Myocyte (in vitro differentiated cells): Measurements from ENCODE around the gene TYW1B. TPM values are rescaled to one million over a fixed set of nuclear protein-coding genes. Genes with fewer than 3 reads are reported as not detected.
"Not testable (repeated sequence)": the region's sequence is repeated elsewhere in the genome, so short reads cannot be mapped to it uniquely, and the experiment has no call there.

Source experiments
- DNase-seq: peaks from one replicate; pipeline ENCODE4 v3.0.0-alpha.2; 2012; ENCODE audit warnings: low read depth
- total RNA-seq: library from RNA; depleted of rRNA; stranded (reverse); fragments of >200 nt; gene quantifications from 2 replicates; pipeline ENCODE4 v1.2.3, GENCODE V29; 2014

The TYW1B gene
- total RNA-seq, 1 donor from 2014 or later, result 3.2 TPM

GRCh38 chr7:72704894-72705293 is 123.1 kb downstream of the TYW1B start:
- DNase-seq, result no peak

- not testable (repeated sequence) for DNase-seq
These were observed 127.5 kb downstream of the TYW1B start for GRCh38 chr7:72700548-72700947.

GRCh38 chr7:72697066-72697465 is 130.9 kb downstream of the TYW1B start:
- DNase-seq, result not testable (repeated sequence)

GRCh38 chr7:72696643-72697042 is 131.4 kb downstream of the TYW1B start:
- DNase-seq, result not testable (repeated sequence)

GRCh38 chr7:72695482-72695881 is 132.5 kb downstream of the TYW1B start:
- DNase-seq, result not testable (repeated sequence)

GRCh38 chr7:72691442-72691841 is 136.6 kb downstream of the TYW1B start:
- not testable (repeated sequence) for DNase-seq

GRCh38 chr7:72690177-72690576 is 137.8 kb downstream of the TYW1B start:
- not testable (repeated sequence) for DNase-seq

- DNase-seq, result not testable (repeated sequence)
These were observed 138.7 kb downstream of the TYW1B start for GRCh38 chr7:72689344-72689743.

- not testable (repeated sequence) for DNase-seq
These were observed 146.8 kb downstream of the TYW1B start for GRCh38 chr7:72681211-72681610.

- not testable (repeated sequence) for DNase-seq
These were observed 151.1 kb downstream of the TYW1B start for GRCh38 chr7:72676880-72677279.

GRCh38 chr7:72676086-72676690 is 151.8 kb downstream of the TYW1B start:
- not testable (repeated sequence) for DNase-seq

- DNase-seq, result not testable (repeated sequence)
These were observed 152.3 kb downstream of the TYW1B start for GRCh38 chr7:72675686-72676085.

- DNase-seq, result no peak
These were observed 153.6 kb downstream of the TYW1B start for GRCh38 chr7:72674394-72674793.

GRCh38 chr7:72670850-72671249 is 157.2 kb downstream of the TYW1B start:
- DNase-seq, result not testable (repeated sequence)

GRCh38 chr7:72668435-72668834 is 159.6 kb downstream of the TYW1B start:
- DNase-seq, result not testable (repeated sequence)

- DNase-seq, result not testable (repeated sequence)
These were observed 161.0 kb downstream of the TYW1B start for GRCh38 chr7:72667049-72667448.

GRCh38 chr7:72648574-72648973 is 179.4 kb downstream of the TYW1B start:
- DNase-seq, result not testable (repeated sequence)

- DNase-seq, result not testable (repeated sequence)
These were observed 184.3 kb downstream of the TYW1B start for GRCh38 chr7:72643708-72644107.

- DNase-seq, result not testable (repeated sequence)
These were observed 186.3 kb downstream of the TYW1B start for GRCh38 chr7:72641485-72642248.

- not testable (repeated sequence) for DNase-seq
These were observed 187.3 kb downstream of the TYW1B start for GRCh38 chr7:72640740-72641139.

GRCh38 chr7:72635273-72635908 is 192.6 kb downstream of the TYW1B start:
- DNase-seq, result not testable (repeated sequence)

GRCh38 chr7:72632765-72633292 is 195.2 kb downstream of the TYW1B start:
- DNase-seq, result peak; percentile 45
